Activated T-helper 1 cell treated with anti-CD3 and anti-CD28 coated beads, Interleukin-2, amount 50 U/mL, for 16 hours (primary cell): Measurements from ENCODE around the gene HSD17B3.
"Not testable (repeated sequence)": the region's sequence is repeated elsewhere in the genome, so short reads cannot be mapped to it uniquely, and the experiment has no call there.

Source experiments
- DNase-seq, 2 donors: peaks; one replicate each; pipeline ENCODE4 v3.0.0-alpha.2; 2020; ENCODE audit warnings: low read depth in 1 of 2, low spot score in 1 of 2

The HSD17B3 gene

GRCh38 chr9:96302021-96302420 lies at the start of gene HSD17B3:
Gene HSD17B3, minus strand, starts transcription at chr9:96302176. Its CDS starts 72 bp downstream, at chr9:96302104.
- DNase-seq = no peak

GRCh38 chr9:96350866-96351265 lies 48.9 kb upstream of the HSD17B3 start:
- DNase-seq = no peak

DNA sequence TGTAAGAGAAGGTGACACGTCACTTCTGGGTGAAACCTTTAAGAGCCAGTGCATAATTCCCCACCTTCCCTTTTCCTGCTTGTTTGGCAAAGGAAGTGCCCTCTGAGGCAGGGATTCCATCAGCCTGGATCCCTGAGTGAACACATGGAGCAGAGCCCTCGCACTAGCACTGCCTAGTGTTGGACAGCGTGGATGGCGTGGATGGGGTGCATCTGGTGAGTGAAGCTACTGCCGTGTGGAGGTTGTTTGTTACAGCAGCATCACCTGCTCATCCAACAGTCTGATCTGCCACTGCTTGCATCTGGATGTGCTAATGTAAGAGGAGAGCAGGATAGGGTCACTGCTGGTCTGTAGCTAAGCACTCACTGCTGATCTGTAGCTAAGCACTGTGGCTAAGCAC lies 46.3 kb upstream of the HSD17B3 start:
- no peak for DNase-seq

DNA sequence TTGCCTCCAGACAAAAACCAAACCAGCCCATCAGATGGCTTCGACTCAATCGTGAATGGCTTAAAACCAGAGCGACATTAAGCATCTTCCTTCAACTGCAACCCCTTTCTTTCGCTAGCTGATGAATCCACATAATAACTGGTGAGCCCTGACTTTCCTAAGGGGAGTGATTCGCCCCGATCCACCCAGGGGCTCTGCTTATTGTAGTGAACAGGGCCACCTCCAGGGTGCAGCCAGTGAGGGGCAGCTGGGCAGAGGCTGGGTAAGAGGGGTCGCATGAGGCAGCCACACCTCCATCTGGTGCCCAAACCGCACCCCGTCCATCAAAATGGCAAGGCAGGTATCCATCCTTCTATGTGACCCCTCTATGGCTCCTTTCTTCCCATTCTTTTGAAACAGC lies 43.6 kb upstream of the HSD17B3 start:
- DNase-seq = no peak

- DNase-seq = no peak
Measured at GRCh38 chr9:96344458-96345180, 42.6 kb upstream of the HSD17B3 start.

DNA sequence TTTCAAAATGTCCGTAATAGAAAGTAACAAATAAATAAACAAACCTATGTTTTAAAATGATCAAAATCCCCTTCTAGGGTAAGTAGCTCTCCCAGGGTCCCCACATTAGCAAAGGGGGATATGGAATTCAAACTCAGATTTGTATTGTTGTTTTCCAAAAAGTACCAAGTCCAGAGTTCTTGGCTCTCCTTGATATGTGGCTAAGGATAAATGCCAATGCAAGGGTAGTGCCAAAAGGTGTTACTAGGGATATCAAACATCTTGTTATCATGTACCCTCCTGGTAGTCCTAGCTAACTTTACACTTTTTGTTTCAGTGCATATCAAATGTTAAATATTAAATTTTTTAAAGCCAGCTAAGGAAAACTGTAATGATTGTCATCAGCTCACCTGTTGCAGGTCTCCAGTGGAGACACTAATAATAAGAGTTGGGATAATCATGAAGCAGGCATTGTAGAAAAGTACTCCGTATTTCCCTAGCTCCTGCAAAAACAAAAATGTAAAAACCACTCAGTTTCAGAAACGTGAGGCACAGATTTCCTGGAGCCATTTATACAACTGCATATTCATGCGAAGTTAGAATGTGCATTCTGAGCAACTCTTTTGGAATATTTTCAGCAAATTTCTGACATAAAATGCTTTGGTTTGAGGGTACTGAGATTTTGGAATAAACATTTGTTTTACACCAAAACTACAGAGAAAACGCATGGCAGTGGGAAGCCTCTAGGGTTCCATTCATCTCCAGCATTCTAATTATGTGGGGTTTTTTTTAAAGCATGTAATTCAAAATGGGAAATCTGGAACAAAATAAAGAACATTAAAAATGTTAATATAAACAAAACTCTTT lies 41.8 kb upstream of the HSD17B3 start:
- DNase-seq = no peak

DNA sequence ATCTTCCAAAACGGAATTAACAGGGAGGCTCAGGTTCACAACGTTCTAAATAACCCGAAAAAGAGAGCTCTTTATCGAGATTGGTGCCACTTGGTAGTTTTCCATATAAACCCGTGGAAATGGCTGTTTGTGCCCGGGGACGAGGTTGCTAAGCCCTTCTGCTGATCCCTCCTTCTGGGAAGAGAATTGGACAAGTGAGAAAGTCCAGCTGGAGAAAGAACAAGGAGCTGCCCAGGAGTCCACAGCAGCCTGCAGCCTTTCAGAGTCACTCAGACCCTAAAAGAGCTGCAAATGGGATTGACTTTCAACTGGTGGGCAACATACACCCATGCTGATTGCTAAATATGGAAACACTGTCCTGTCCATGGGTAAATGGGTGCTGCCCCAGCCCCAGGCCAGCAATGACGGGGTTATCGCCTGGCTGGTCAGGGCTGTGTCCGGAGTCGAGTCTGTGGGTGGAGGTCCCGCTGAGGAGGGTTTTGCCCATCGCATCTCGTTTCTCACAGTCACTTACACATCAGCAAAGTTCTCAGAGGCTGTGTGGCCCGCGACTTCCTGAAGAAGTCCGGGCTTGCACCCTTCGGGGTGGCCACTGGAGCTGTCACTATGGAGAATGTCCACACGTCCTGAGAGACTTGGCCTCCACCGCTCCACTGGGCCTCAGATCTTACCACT lies 40.7 kb upstream of the HSD17B3 start:
- DNase-seq = no peak

DNA sequence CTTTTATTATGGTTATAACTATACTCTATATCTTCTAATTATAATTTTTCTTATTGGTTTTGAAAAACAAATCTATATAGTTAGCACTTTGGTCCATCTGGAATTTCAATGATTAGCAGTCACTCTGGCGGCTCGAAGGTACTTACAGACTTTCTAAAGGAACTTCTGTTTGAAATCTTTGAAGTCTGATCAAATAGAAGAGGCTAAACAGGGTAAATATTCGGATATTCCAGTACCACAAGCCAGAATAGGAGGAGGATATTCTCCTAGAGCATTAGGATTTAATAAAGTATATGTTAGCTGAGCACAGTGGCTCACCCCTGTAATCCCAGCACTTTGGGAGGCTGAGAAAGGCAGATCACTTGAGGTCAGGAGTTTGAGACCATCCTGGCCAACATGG lies 38.7 kb upstream of the HSD17B3 start:
- DNase-seq = no peak

- no peak for DNase-seq
Measured at GRCh38 chr9:96338299-96338698, 36.3 kb upstream of the HSD17B3 start.

DNA sequence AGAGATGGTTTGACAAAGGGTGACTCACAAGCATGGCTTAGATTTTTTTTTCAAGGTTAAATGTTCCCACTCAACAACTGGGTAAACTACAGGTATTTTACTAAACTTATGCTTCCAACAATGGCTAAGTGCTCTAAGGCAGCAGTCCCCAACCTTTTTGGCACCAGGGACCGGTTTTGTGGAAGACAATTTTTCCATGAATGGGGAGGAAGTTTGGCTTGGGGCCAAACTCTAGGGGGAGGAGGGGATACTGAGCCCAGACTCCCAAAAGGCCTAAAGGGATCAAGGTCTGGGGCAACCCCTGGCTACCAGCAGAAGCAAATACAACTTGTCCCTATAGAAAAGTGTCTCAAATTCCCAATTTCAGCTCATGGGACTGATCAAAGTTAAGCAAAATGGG lies 32.0 kb upstream of the HSD17B3 start:
- DNase-seq = no peak

DNA sequence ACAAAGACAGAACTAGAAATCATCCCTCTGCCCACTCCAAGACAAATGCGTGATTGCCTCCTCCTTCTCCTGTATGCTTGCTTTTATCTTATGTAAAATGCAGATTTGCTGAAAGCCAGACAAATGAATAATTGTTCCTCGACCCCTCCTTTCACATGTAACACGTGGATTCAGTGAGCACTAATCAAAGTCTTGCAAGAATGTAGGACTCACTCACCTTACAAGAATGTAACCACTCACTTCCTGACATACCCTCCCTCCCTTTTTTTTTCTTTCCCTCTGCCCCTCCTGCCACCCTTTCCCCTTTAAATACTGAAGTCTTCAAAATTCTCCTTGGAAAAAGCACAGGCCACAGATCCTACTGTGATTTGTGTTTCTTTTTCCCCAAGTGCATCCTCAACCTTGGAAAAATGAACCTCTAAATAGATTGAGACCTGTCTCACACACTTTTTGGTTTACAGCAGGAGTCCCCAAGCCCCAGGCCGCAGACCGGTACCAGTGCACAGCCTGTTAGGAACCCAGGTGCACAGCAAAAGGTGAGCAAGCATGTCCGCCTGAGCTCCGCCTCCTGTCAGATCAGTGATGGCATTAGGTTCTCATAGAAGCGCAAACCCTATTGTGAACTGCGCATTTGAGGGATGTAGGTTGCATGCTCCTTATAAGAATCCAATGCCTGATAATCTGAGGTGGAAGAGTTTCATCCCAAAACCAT lies 29.4 kb upstream of the HSD17B3 start:
- DNase-seq = no peak

GRCh38 chr9:96327694-96328352 lies 25.8 kb upstream of the HSD17B3 start:
- DNase-seq = no peak

- DNase-seq = no peak
Measured at GRCh38 chr9:96323169-96323568, 21.2 kb upstream of the HSD17B3 start.

DNA sequence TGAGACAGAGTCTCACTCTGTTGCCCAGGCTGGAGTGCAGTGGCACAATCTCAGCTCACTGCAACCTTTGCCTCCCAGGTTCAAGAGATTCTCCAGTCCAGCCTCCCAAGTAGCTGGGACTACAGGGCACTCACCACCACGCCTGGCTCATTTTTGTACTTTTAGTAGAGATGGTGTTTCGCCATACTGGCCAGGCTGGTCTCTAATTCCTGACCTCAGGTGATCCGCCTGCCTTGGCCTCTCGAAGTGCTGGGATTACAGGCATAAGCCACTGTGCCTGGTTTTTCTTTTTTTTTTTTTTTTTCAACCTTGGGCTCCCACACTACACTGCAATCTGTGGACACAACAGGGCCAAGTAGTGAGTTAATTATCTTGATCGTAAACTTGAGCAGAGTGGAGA lies 20.8 kb upstream of the HSD17B3 start:
- not testable (repeated sequence) for DNase-seq

DNA sequence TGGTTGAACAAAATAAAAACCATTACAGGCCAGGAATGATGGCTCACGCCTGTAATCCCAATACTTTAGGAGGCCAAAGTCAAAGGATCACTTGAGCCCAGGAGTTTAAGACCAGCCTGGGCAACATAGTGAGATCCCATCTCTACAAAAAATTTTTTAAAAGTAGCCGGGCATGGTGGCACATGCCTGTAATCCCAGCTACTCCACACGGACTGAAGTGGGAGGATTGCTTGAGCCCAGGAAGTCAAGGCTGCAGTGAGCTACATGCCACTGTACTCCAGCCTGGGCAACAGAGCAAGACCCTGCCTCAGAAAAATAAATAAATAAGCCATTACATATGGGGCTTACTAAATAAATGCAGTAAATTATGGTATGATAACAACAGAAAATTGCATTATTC lies 20.2 kb upstream of the HSD17B3 start:
- not testable (repeated sequence) for DNase-seq

DNA sequence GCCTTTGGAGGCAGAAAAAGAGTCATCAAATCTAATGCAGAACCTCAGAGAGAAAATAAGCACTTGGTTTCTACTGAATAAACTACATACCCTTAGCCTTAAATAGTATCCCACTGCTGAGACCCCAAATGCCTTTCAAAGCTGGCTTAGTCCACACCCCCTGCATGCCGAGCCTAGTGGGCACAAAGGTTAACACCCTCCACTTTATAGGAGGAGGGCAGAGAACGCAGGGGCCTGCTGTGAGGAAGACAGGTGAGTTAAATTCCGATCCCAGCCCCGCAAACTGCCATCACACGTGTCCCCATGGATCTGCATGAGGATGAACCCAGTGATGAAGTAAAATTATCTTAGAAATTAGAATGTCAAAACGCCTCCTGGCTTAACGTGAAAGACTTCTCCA lies 19.5 kb upstream of the HSD17B3 start:
- no peak for DNase-seq

GRCh38 chr9:96320749-96321280 lies 18.8 kb upstream of the HSD17B3 start:
- DNase-seq = no peak

DNA sequence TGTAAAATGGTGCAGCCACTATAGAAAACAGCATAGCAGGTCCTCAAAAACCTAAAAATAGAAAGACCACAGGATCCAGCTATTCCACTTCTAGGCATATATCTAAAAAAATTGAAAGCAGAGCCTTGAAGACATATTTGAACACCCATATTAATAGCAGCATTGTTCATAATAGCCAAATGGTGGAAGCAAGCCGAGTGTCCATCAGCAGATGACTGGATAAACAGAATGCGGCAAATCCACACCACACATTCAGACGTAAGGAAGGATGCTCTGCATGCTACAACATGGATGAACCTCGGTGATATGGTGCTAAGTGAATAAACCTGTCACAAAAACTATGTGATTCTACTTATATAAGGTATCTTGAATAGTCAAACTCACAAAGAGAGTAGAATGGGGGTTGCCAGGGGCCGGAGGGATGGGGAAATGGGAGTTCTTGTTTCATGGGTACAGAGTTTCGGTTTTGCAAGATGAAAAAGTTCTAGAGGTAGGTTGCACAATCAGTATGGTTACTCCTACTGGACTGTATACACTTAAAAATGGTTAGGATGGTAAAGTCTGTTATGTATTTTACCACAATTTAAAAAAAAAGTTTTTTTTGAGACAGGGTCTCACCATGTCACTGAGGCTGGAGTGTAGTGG lies 17.1 kb upstream of the HSD17B3 start:
- DNase-seq = no peak

GRCh38 chr9:96317335-96317980 lies 15.5 kb upstream of the HSD17B3 start:
- DNase-seq = peak in 1 of 2 donors; percentile 25
